GM12801 (cell line): Measurements from ENCODE around the gene HDLBP.

Experiments used
- CTCF ChIP-seq: IDR thresholded peaks from one replicate; pipeline ENCODE4 v1.5.1; 2011; ENCODE audit warnings: control low read depth; ENCODE audit not compliant: insufficient read length; ENCODE audit errors: extremely low read depth

The HDLBP gene

DNA sequence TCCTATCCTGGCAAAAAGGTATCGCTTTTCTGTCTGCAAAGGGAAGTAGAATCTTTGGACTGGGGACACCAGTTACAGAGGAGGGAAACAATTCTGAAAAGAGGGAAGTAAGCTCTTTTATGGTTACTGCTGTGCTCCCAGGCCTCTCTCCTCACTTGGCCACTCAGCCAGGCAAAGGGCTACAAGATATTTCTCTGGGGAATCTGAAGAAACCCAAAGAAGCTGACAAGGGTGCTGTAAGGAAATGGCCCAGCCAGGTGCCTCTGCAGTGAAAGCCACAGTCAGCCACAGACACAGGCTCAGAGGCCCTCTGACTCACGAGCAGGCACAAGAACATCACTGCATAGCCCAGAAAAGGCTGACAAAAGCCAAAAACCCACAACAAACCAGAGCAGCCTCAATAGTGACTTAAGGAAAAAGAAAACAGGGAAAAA is 5.8 kb downstream of the HDLBP start:
- TF ChIP-seq CTCF, result no peak

GRCh38 chr2:241308832-241309500 is 6.5 kb downstream of the HDLBP start:
- TF ChIP-seq CTCF, result no peak

- no peak for TF ChIP-seq CTCF
Observed at GRCh38 chr2:241308267-241308666, 7.2 kb downstream of the HDLBP start.

DNA sequence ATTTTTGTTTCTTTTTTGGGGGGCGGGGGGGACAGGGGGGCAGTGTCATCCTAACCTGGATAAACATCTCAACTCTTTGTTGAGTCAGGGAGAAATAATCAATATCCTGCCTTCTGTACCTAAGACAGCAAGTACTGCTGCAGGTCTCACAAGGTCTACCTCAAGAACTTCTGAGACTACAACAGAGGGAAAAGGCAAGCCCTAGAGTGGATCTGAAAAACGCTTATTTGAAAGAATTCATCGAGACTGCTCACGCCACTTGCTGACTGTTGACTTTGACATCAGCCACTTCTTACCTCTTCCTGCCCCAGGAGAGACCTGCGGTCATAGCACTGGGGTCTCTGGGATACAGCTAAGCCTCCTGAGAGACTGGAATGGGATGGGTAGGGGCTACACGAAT is 8.4 kb downstream of the HDLBP start:
- TF ChIP-seq CTCF, result no peak

- TF ChIP-seq CTCF, result no peak
Observed at GRCh38 chr2:241304039-241304670, 11.3 kb downstream of the HDLBP start.

GRCh38 chr2:241302759-241303651 is 12.5 kb downstream of the HDLBP start:
- TF ChIP-seq CTCF, result no peak

- no peak for TF ChIP-seq CTCF
Observed at GRCh38 chr2:241302083-241302482, 13.4 kb downstream of the HDLBP start.
